Measurements from ENCODE around the gene TRAF3.

GRCh38 chr14:102840771-102841528, 63.7 kb downstream of the TRAF3 start:
- TF ChIP-seq EZH2 (IDR thresholded peaks at IDR 0.05; ENCODE audit: borderline replicate concordance, low read length): no peak
- TF ChIP-seq CTCF (conservative IDR thresholded peaks at IDR 0.05 in 1 of 2, IDR thresholded peaks at IDR 0.05 in 1 of 2; ENCODE audit: extremely low read depth in 1 of 2, insufficient read depth in 1 of 2, low read depth in 1 of 2, low read length in 2 of 2): no peak
